ENCODE data around the gene SORCS2.

- TF ChIP-seq YY1 (IDR thresholded peaks at IDR 0.05; ENCODE audit: insufficient read depth, insufficient read length) (no peak), ZNF274 (IDR thresholded peaks at IDR 0.05; ENCODE audit: low read depth, low read length) (no peak)
These were observed 138.7 kb downstream of the SORCS2 start for GRCh38 chr4:7330811-7331681.
